ENCODE measurements around the gene ZNF501. TPM values are rescaled to one million over a fixed set of nuclear protein-coding genes. Genes with fewer than 3 reads are reported as not detected.

The ZNF501 gene
- total RNA-seq, 2 donors from 2014 or later: 3.1 to 7.6 TPM

DNA sequence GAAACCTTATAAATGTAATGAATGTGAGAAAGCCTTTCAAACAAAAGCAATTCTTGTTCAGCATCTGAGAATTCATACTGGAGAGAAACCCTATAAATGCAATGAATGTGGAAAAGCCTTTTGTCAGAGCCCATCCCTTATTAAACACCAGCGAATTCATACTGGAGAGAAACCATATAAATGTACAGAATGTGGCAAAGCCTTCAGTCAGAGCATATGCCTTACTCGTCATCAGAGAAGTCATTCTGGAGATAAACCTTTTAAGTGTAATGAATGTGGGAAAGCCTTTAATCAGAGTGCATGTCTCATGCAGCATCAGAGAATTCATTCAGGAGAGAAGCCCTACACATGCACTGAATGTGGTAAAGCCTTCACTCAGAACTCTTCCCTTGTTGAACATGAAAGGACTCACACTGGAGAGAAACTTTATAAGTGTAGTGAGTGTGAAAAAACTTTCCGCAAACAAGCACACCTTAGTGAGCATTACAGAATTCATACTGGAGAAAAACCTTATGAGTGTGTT lies 5.3 kb downstream of the ZNF501 start:
- H3K27ac ChIP-seq: no peak overlapping the region
- intact Hi-C loops (cut with DNase I): no loop called here
- no peaks in the 10 kb centered on the region for H3K4me1 ChIP-seq
- no peak overlapping the region for H3K4me3 ChIP-seq
- peaks cover 7 to 9% of the 10 kb centered on the region in 2 donors for H3K36me3 ChIP-seq (replicated peaks in 1 of 2; ENCODE audit: insufficient read depth in 1 of 2, low read depth in 2 of 2)
- DNase-seq (no peak), ATAC-seq (no peak)
- 95 to 97% methylated on average over 3 of the region's 3 CpGs for WGBS, 2 donors
- no peaks in the 10 kb centered on the region for H3K27me3 ChIP-seq
- peaks cover 0 to 59% (median 6%) of the 10 kb centered on the region in 3 donors for H3K9me3 ChIP-seq
- TF ChIP-seq, protein P1, sequence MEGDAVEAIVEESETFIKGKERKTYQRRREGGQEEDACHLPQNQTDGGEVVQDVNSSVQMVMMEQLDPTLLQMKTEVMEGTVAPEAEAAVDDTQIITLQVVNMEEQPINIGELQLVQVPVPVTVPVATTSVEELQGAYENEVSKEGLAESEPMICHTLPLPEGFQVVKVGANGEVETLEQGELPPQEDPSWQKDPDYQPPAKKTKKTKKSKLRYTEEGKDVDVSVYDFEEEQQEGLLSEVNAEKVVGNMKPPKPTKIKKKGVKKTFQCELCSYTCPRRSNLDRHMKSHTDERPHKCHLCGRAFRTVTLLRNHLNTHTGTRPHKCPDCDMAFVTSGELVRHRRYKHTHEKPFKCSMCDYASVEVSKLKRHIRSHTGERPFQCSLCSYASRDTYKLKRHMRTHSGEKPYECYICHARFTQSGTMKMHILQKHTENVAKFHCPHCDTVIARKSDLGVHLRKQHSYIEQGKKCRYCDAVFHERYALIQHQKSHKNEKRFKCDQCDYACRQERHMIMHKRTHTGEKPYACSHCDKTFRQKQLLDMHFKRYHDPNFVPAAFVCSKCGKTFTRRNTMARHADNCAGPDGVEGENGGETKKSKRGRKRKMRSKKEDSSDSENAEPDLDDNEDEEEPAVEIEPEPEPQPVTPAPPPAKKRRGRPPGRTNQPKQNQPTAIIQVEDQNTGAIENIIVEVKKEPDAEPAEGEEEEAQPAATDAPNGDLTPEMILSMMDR (IDR thresholded peaks at IDR 0.05): no peak
- TF ChIP-seq POLR2A (IDR thresholded peaks at IDR 0.05): no peak

DNA sequence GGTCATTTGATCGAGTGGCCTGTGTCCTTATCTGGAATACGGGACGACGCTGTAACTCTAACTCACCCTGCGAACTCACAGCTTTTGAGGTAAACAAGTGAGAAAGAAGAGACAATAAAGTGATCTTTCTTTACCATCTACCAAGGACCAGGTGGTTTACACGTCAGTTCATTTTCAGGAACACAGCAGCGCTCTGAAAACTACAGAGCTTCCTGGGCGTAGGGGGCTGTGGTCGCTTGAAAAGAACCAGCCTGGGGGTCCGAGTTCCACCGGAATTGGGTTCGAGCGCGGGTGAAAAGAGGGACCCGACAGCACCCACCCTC lies 31.6 kb downstream of the ZNF501 start:
- intact Hi-C loops (cut with DNase I): no loop called here
- no peak for ATAC-seq
- H3K4me3 ChIP-seq: peak overlapping the region; percentile 71 to 76
- no peak for DNase-seq
- no peaks in the 10 kb centered on the region for H3K27me3 ChIP-seq
- peaks cover 12% of the 10 kb centered on the region for H3K4me1 ChIP-seq
- H3K27ac ChIP-seq: peak overlapping the region; percentile 36 to 74 (median 61)
- TF ChIP-seq, protein P1 (IDR thresholded peaks at IDR 0.05): no peak
- TF ChIP-seq POLR2A (IDR thresholded peaks at IDR 0.05): no peak
- H3K9me3 ChIP-seq: no peaks in the 10 kb centered on the region
- H3K36me3 ChIP-seq (replicated peaks in 1 of 2; ENCODE audit: insufficient read depth in 1 of 2, low read depth in 2 of 2): no peaks in the 10 kb centered on the region
- WGBS, 2 donors: 2% methylated on average over 15 of the region's 15 CpGs

DNA sequence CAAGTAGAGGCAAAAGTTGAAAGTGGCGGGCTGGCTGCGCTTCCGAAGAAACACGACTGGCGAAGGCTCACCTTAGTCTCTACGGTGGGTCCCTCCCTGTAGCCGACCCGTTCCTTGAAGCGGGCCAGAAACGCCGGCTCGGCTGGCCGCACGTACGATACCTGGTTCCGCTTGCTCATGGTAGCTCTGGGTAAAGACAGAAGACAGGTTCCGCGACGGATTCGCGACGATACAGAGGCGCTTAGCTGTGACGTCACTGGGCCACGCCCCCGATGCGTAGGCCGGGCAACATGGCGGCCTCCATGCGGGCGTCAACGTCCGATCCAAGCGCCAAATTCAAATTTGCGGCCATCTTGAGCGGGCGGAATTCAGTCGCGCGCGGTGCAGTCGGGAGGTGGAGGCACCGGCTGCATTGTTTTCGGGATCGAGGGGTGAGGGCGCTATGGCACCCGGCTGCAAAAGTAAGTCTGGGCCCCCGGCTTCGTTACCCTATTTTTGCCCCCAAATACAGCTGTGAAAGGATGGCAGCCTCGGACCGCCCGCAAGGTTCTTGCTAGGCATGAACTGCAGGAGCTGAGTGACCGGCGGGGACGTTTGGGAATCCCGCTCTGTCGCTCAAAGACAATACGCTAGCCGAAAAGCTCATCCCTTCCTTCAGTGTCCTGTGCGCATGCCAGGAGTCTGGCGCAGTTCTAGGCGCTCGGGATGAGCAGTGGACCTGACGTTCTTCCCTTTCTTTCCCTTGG lies 32.2 kb downstream of the ZNF501 start, which contains the start of the genes KIAA1143 and KIF15:
Gene KIAA1143, minus strand, starts transcription at position 196 of the 746 bp plus-strand sequence. Its CDS starts 17 bp downstream, at position 179.
Gene KIF15, plus strand, starts transcription at position 371 of the 746 bp plus-strand sequence. Its CDS starts 72 bp downstream, at position 443.
- H3K27me3 ChIP-seq: no peaks in the 10 kb centered on the region
- 0 to 3% methylated on average over 35 to 64 of the region's 64 CpGs for WGBS, 2 donors
- no peaks in the 10 kb centered on the region for H3K36me3 ChIP-seq (replicated peaks in 1 of 2; ENCODE audit: insufficient read depth in 1 of 2, low read depth in 2 of 2)
- H3K4me3 ChIP-seq: peak within 1 kb of the TSS; percentile 71 to 76
- DNase-seq: peak; percentile 96 to 98 (median 97)
- H3K9me3 ChIP-seq: no peaks in the 10 kb centered on the region
- intact Hi-C loops (cut with DNase I): no loop called here
- peaks cover 12% of the 10 kb centered on the region for H3K4me1 ChIP-seq
- peak within 1 kb of the TSS; percentile 36 to 74 (median 61) for H3K27ac ChIP-seq
- peak in 2 of 3 donors; percentile 78 to 86 for TF ChIP-seq POLR2A (IDR thresholded peaks at IDR 0.05)
- TF ChIP-seq, protein P1 (IDR thresholded peaks at IDR 0.05): peak in 1 of 7 experiments; percentile 33
- ATAC-seq: peak; percentile 100

DNA sequence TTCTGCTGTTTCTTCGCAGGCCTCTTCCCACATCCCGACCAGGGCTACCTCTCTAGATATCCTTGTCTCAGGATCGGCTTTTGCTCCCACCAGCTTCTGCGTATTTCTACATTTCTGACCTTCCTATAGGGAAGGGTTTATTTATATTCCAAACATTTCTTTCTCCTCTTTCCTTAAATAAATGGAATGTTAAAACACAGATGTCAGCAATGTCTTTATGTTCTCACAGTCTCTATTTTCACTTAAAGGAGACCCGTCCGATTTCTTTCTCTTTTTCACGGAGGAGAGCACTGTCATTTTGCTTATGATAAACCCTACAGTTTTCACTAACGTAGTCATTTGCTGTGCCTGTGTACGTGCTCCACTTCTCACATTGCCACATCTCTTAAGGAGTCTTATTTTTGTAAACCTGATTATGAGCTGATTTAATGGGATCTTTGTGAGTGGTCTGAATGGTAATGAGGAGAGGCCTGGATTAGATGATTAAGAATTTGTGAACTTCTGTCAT lies 32.8 kb downstream of the ZNF501 start:
- Histone ChIP-seq H3K4me3 (peak overlapping the region in 1 of 2 donors; percentile 76), H3K4me1 (peaks cover 12% of the 10 kb centered on the region), H3K36me3 (replicated peaks in 1 of 2; ENCODE audit: insufficient read depth in 1 of 2, low read depth in 2 of 2) (no peaks in the 10 kb centered on the region), H3K9me3 (no peaks in the 10 kb centered on the region), H3K27me3 (no peaks in the 10 kb centered on the region), H3K27ac (no peak overlapping the region)
- intact Hi-C loops (cut with DNase I): no loop called here
- WGBS, 2 donors: 3 to 4% methylated on average over 9 of the region's 9 CpGs
- no peak for TF ChIP-seq POLR2A (IDR thresholded peaks at IDR 0.05)
- TF ChIP-seq, protein P1 (IDR thresholded peaks at IDR 0.05): no peak
- ATAC-seq (no peak), DNase-seq (no peak)
